Vagina (tissue), 2 donors: ENCODE results near the gene ISG15.

ENCODE experiments used
- CTCF ChIP-seq, 3 experiments: fragments of 450-650 bp in 2 of 3; fragments of 200-600 bp in 1 of 3; sonication (generic) in 1 of 3; IDR thresholded peaks; one replicate each; pipeline ENCODE4 v1.5.1; 2017 to 2019; ENCODE audit warnings: antibody characterized with exemption in 3 of 3, mild to moderate bottlenecking in 2 of 3, moderate library complexity in 2 of 3
- POLR2A ChIP-seq, 2 donors: fragments of 450-650 bp; IDR thresholded peaks; one replicate each; pipeline ENCODE4 v1.6.1; 2017; ENCODE audit warnings: antibody characterized with exemption in 2 of 2, mild to moderate bottlenecking in 2 of 2, moderate library complexity in 2 of 2

DNA sequence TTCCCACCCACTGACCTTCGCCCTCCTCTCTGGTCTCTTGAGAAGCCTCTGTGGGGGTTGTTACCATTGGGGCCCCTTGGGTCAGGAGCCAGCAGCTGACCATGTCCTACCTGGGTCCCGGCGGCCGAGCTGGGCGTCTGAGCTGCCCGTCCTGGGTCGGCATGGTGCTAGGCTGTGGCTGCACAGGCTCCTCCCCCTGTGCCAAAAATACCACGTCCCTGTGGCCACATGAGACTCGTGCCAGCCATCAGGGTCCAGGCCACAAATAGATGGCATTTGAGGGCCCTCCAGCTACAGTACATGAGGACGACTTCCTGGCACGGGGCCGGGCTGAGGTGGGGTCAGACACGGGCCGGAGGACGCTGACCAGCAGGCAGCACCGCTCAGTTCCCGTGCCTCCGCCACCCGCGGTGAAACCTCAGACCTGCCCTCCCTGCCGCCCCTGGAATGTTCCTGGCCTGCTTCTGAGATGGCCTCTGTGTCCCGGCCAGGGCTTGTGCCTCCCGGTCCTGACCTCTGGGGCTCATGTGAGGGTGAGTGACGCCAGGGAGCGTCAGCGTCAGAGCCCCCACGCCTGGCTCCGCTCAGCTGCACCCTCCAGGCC lies 31.2 kb upstream of the ISG15 start, which contains the start of gene PERM1:
- no peak for TF ChIP-seq CTCF (IDR thresholded peaks at IDR 0.05)
- TF ChIP-seq POLR2A (IDR thresholded peaks at IDR 0.05): no peak
